Transverse colon (tissue), 4 donors: ENCODE measurements around the gene CEP126. TPM values are rescaled to one million over a fixed set of nuclear protein-coding genes. Genes with fewer than 3 reads are reported as not detected.

Source experiments
- DNase-seq: peaks from one replicate; pipeline ENCODE4 v3.0.0-alpha.2; 2019
- H3K27ac ChIP-seq, 4 donors: fragments of 200-600 bp; sonication (generic); 2 replicates each; pipeline ENCODE4 v1.5.1; 2016 to 2018; ENCODE audit warnings: inconsistent platforms in 4 of 4
- H3K27me3 ChIP-seq: fragments of 200-600 bp; sonication (generic); 2 replicates; pipeline ENCODE4 v1.5.1; 2017; ENCODE audit warnings: inconsistent platforms
- H3K36me3 ChIP-seq, 4 donors: fragments of 200-600 bp; sonication (generic); 2 replicates each; pipeline ENCODE4 v1.5.1; 2017 to 2019; ENCODE audit warnings: inconsistent platforms in 4 of 4
- H3K4me1 ChIP-seq, 4 donors: fragments of 200-600 bp; sonication (generic); 2 replicates each; pipeline ENCODE4 v1.5.1; 2017 to 2020; ENCODE audit warnings: inconsistent platforms in 4 of 4
- H3K4me3 ChIP-seq, 4 donors: fragments of 200-600 bp; sonication (generic); 1 replicate in 1 of 4; 2 replicates in 3 of 4; pipeline versions ENCODE4 v1.5.1 to v1.6.1; 2017 to 2019; ENCODE audit warnings: inconsistent platforms in 4 of 4
- H3K9me3 ChIP-seq, 2 donors: fragments of 200-600 bp; sonication (generic); 2 replicates each; pipeline ENCODE4 v1.5.1; 2017 to 2019; ENCODE audit warnings: inconsistent platforms in 2 of 2
- EP300 ChIP-seq: sonication (generic); formaldehyde crosslinking; IDR thresholded peaks from one replicate; pipeline ENCODE4 v1.6.1; 2017; ENCODE audit warnings: antibody characterized with exemption, low read depth
- POLR2A ChIP-seq: fragments of 450-650 bp; IDR thresholded peaks from one replicate; pipeline ENCODE4 v1.6.1; 2016; ENCODE audit warnings: antibody characterized with exemption, mild to moderate bottlenecking, moderate library complexity
- POLR2AphosphoS5 ChIP-seq, 3 donors: sonication (generic); formaldehyde crosslinking; IDR thresholded peaks; one replicate each; pipeline ENCODE4 v1.6.1; 2016; ENCODE audit warnings: antibody characterized with exemption in 3 of 3
- WGBS, 2 donors: methylation state at CpG; one replicate each; pipeline ENCODE4 v1.1.5; 2018; ENCODE audit warnings: low coverage in 1 of 2; 5-methylcytosine and 5-hydroxymethylcytosine counted together
- in situ Hi-C, 4 donors: fragments of 200-750 bp; cut with MboI; loops; one replicate each; pipeline versions ENCODE4 v1.15.0 to v1.15.1; 2017; ENCODE audit warnings: low sequenced_read_pairs in 3 of 4, low pct_ligation_motif_present in 1 of 4, low pct_unique_long_range_greater_than_20kb in 1 of 4
- intact Hi-C: fragments of 100-400 bp; cut with DNase I; formaldehyde crosslinking; loops from one replicate; pipeline ENCODE4 v1.15.1; 2023; ENCODE audit warnings: low total_unique reads
- total RNA-seq, 4 donors: library from RNA; depleted of rRNA; stranded (reverse); fragments of >200 nt; gene quantifications; one replicate each; pipeline ENCODE4 v1.1.0, GENCODE V29; 2016
- TF ChIP-seq, protein P1 (sequence below), 5 experiments: fragments of 200-600 bp in 3 of 5; fragments of 450-650 bp in 2 of 5; sonication (generic) in 3 of 5; IDR thresholded peaks; 1 replicate in 2 of 5; 2 replicates in 3 of 5; pipeline ENCODE4 v1.5.1; 2016 to 2017; ENCODE audit warnings: antibody characterized with exemption in 5 of 5, inconsistent platforms in 3 of 5, mild to moderate bottlenecking in 2 of 5, moderate library complexity in 1 of 5

The CEP126 gene
- total RNA-seq, 4 donors from 2014 or later, result 1.1 to 6.4 (median 3.8) TPM

DNA sequence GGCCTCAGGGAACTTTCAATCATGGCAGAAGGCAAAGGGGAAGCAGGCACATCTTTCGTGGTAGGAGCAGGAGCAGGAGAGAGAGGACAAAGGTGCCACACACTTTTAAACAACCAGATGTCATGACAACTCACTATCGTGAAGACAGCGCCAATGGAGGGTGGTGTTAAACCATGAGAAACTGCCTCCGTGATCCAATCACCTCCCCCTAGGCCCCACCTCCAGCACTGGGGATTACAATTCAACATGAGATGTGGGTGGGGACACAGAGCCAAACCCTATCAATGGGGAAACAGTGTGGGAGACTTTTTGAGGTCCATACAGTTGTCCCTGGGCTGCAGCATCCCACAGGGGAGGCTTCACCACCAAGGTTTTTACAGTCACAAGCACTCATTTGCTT, 90.5 kb downstream of the CEP126 start:
- intact Hi-C loops, result loop anchor here (5.0 kb wide), 1 partner anchor 143 kb away; no protein-coding TSS in a partner anchor
- in situ Hi-C loops, result loop anchor here (10.0 to 25.0 kb wide), 4 partner anchors 141 to 568 kb away; no protein-coding TSS in a partner anchor
- DNase-seq, result no peak

DNA sequence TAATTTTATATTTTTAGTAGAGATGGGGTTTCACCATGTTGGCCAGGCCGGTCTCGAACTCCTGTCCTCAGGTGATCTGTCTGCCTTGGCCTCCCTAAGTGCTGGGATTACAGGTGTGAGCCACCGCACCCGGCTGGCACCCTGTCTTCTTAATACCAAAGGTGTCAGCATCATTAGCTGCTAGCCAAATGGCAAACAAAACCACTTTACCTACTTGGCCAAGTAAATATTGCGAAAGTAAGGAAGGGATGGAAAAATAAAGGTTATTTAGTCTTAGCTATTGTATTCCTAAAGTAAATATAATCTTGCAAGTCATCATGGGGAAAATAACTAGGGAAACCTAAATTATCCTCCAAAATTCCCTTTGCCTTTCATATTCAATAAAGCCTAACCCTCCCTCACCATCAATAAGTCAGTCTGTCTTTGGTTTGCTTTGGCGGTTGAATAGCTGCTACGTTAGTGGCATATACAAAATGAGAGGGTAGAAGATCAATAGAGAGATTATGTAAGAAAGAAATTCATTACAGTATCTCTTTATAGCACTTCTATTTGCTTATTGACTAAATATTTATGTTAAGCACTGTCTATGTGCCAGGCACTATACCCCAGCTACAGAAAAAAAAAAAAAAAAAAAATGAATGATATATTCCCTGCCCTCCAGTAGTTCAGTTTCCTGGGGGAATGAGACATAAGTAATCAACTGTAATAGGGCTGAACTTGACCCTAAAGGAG, 92.2 kb downstream of the CEP126 start:
- Histone ChIP-seq H3K9me3 (no peaks in the 10 kb centered on the region), H3K4me3 (no peak overlapping the region), H3K27me3 (no peaks in the 10 kb centered on the region), H3K36me3 (no peaks in the 10 kb centered on the region), H3K4me1 (peaks cover 3 to 19% (median 14%) of the 10 kb centered on the region in 4 donors), H3K27ac (peak overlapping the region; percentile 73 to 83 (median 78))
- in situ Hi-C loops (loop anchor here (10.0 to 25.0 kb wide), 4 partner anchors 142 to 570 kb away; no protein-coding TSS in a partner anchor), intact Hi-C loops (loop anchor here (5.0 kb wide), 1 partner anchor 145 kb away; no protein-coding TSS in a partner anchor)
- DNase-seq, result peak; percentile 25
- 64 to 67% methylated on average over 7 of the region's 7 CpGs for WGBS, 2 donors
- TF ChIP-seq POLR2AphosphoS5 (IDR thresholded peaks at IDR 0.05) (no peak), EP300 (no peak), POLR2A (no peak)
- TF ChIP-seq, protein P1, sequence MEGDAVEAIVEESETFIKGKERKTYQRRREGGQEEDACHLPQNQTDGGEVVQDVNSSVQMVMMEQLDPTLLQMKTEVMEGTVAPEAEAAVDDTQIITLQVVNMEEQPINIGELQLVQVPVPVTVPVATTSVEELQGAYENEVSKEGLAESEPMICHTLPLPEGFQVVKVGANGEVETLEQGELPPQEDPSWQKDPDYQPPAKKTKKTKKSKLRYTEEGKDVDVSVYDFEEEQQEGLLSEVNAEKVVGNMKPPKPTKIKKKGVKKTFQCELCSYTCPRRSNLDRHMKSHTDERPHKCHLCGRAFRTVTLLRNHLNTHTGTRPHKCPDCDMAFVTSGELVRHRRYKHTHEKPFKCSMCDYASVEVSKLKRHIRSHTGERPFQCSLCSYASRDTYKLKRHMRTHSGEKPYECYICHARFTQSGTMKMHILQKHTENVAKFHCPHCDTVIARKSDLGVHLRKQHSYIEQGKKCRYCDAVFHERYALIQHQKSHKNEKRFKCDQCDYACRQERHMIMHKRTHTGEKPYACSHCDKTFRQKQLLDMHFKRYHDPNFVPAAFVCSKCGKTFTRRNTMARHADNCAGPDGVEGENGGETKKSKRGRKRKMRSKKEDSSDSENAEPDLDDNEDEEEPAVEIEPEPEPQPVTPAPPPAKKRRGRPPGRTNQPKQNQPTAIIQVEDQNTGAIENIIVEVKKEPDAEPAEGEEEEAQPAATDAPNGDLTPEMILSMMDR (IDR thresholded peaks at IDR 0.05), result no peak

More for the DNA sequence above, 90.5 kb downstream of the CEP126 start:
- no peak for TF ChIP-seq POLR2A
- TF ChIP-seq POLR2AphosphoS5 (IDR thresholded peaks at IDR 0.05), result no peak
- no peak for TF ChIP-seq EP300
- TF ChIP-seq, protein P1 (IDR thresholded peaks at IDR 0.05), result no peak
- Histone ChIP-seq H3K36me3 (no peaks in the 10 kb centered on the region), H3K27ac (peak overlapping the region in 2 of 4 donors; percentile 0 to 52), H3K4me1 (peaks cover 3 to 13% (median 5%) of the 10 kb centered on the region in 4 donors), H3K4me3 (no peak overlapping the region), H3K27me3 (no peaks in the 10 kb centered on the region), H3K9me3 (no peaks in the 10 kb centered on the region)
- 77% methylated on average over 4 of the region's 4 CpGs; no CpG with 5 or more reads in 1 of the 2 donors for WGBS, 2 donors

DNA sequence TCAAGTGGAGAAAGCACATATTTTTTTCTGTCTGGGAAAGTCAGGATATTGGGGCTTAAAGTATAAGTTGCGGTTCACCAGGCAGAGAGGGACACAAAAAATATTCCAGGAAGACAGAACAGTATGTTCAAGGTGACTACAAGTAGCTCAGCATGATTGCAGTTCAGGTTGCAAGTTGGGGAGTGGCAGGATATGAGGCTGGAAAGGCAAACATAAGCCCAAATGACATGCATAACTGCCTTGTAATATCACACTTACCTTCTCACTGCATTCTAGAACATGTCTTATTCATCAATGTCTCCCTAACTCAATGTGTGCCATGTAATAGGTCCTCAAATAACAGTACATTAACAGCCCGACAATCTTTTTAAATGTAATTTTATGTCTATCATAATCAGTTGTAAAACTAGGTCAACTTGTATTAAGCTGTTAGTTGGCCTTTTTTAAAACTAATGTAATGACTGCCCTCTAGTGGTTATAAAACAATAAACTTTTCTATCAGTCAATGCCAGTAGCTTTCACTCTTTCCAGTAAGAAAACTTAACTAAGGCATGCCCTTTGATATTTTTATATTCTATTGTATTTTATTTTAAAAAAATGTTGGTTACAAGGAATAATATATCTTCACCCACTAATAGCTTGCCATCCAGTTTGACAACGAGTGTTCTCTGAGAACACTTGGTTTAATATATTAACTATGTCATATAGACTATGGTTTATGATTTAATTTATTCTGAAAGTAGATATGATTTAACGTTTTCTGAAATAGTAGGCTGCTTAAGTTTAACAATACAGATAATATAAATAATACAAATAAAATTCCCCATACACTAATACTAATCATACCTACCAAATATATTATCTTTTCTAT, 93.0 kb downstream of the CEP126 start:
- intact Hi-C loops, result loop anchor here (5.0 kb wide), 1 partner anchor 146 kb away; no protein-coding TSS in a partner anchor
- Histone ChIP-seq H3K36me3 (no peaks in the 10 kb centered on the region), H3K27ac (peak overlapping the region; percentile 73 to 83 (median 78)), H3K4me1 (peaks cover 3 to 19% (median 14%) of the 10 kb centered on the region in 4 donors), H3K9me3 (no peaks in the 10 kb centered on the region), H3K27me3 (no peaks in the 10 kb centered on the region), H3K4me3 (no peak overlapping the region)
- DNase-seq, result peak; percentile 60
- in situ Hi-C loops, result loop anchor here (10.0 to 25.0 kb wide), 4 partner anchors 143 to 571 kb away; no protein-coding TSS in a partner anchor
- TF ChIP-seq EP300, result no peak
- TF ChIP-seq POLR2A, result no peak
- TF ChIP-seq, protein P1 (IDR thresholded peaks at IDR 0.05), result peak; percentile 51 to 69 (median 62)
- peak in 2 of 3 donors; percentile 20 to 35 for TF ChIP-seq POLR2AphosphoS5 (IDR thresholded peaks at IDR 0.05)
- 8 to 16% methylated on average over 4 of the region's 4 CpGs for WGBS, 2 donors
